Measurements from ENCODE around the gene NAV2.

- TF ChIP-seq POLR2AphosphoS5 (IDR thresholded peaks at IDR 0.05) = no peak
- no peak for TF ChIP-seq CTCF (IDR thresholded peaks at IDR 0.05)
- no peak for TF ChIP-seq POLR2A (IDR thresholded peaks at IDR 0.05)
- no peak for TF ChIP-seq EP300 (IDR thresholded peaks at IDR 0.05)
Measured at GRCh38 chr11:19922689-19923035, 210.0 kb downstream of the NAV2 start.
